ENCODE measurements around the gene EYA4. TPM values are rescaled to one million over a fixed set of nuclear protein-coding genes. Genes with fewer than 3 reads are reported as not detected.

The EYA4 gene
- total RNA-seq, 1 experiment from 2014 or later: 0.24 TPM

GRCh38 chr6:133248241-133249001, 7.3 kb downstream of the EYA4 start:
- DNase-seq (ENCODE audit: low spot score): no peak
- POLR2A ChIA-PET: no interaction called here
- no peak for ATAC-seq
- H3K27ac Mint-ChIP-seq: no peak overlapping the region
- no peak for TF ChIP-seq SMAD3 (CRISPR knock-in tag; IDR thresholded peaks at IDR 0.05; ENCODE audit: borderline replicate concordance)
- H3K4me3 Mint-ChIP-seq: no peak overlapping the region
- CTCF ChIA-PET: no interaction called here
- H3K27me3 Mint-ChIP-seq (ENCODE audit: low read depth): peaks cover 46% of the 10 kb centered on the region
- H3K36me3 Mint-ChIP-seq: no peaks in the 10 kb centered on the region
- H3K4me1 Mint-ChIP-seq: peaks cover 33% of the 10 kb centered on the region
- H3K9me3 Mint-ChIP-seq: no peaks in the 10 kb centered on the region

GRCh38 chr6:133251688-133252087, 10.5 kb downstream of the EYA4 start:
- TF ChIP-seq TEAD1 (CRISPR knock-in tag; IDR thresholded peaks at IDR 0.05): no peak
- no peak for TF ChIP-seq ZNF512 (CRISPR knock-in tag; IDR thresholded peaks at IDR 0.05; ENCODE audit: borderline replicate concordance)
- no peak for TF ChIP-seq E2F5 (CRISPR knock-in tag; IDR thresholded peaks at IDR 0.05)
- no peak for TF ChIP-seq ERG (CRISPR knock-in tag; IDR thresholded peaks at IDR 0.05)
- no peak for TF ChIP-seq PRRX2 (CRISPR knock-in tag; IDR thresholded peaks at IDR 0.05)
- TF ChIP-seq CREB1 (CRISPR knock-in tag; IDR thresholded peaks at IDR 0.05): no peak
- no peak for TF ChIP-seq ZBTB21 (CRISPR knock-in tag; IDR thresholded peaks at IDR 0.05; ENCODE audit: borderline replicate concordance)
- no peak for TF ChIP-seq ZNF281 (CRISPR knock-in tag; IDR thresholded peaks at IDR 0.05)
- TF ChIP-seq ATF1 (CRISPR knock-in tag; IDR thresholded peaks at IDR 0.05): no peak
- Mint-ChIP-seq H3K27me3 (ENCODE audit: low read depth) (peaks cover 13% of the 10 kb centered on the region), H3K27ac (no peak overlapping the region), H3K9me3 (no peaks in the 10 kb centered on the region), H3K4me1 (peaks cover 18% of the 10 kb centered on the region), H3K36me3 (no peaks in the 10 kb centered on the region), H3K4me3 (no peak overlapping the region)
- ChIA-PET POLR2A (interaction anchor here (0.9 kb wide), 1 partner anchor 253 kb away, joined by 3 read pairs; no protein-coding TSS in a partner anchor), CTCF (no interaction called here)
- ATAC-seq: no peak
- DNase-seq (ENCODE audit: low spot score): no peak

- Mint-ChIP-seq H3K27ac (no peak overlapping the region), H3K4me3 (no peak overlapping the region), H3K36me3 (no peaks in the 10 kb centered on the region), H3K27me3 (ENCODE audit: low read depth) (peaks cover 2% of the 10 kb centered on the region; the same call in 1 of the 2 replicates), H3K4me1 (no peaks in the 10 kb centered on the region), H3K9me3 (no peaks in the 10 kb centered on the region)
- no peak for DNase-seq (ENCODE audit: low spot score)
- CTCF ChIA-PET: no interaction called here
- ATAC-seq: no peak
- POLR2A ChIA-PET: no interaction called here
- no peak for TF ChIP-seq ZNF671 (CRISPR knock-in tag; IDR thresholded peaks at IDR 0.05)
- TF ChIP-seq NR2C2 (CRISPR knock-in tag; IDR thresholded peaks at IDR 0.05): no peak
- TF ChIP-seq ZBTB43 (CRISPR knock-in tag; IDR thresholded peaks at IDR 0.05): no peak
- TF ChIP-seq ATF1 (CRISPR knock-in tag; IDR thresholded peaks at IDR 0.05): no peak
- no peak for TF ChIP-seq ZNF416 (CRISPR knock-in tag; IDR thresholded peaks at IDR 0.05)
- TF ChIP-seq PREB (CRISPR knock-in tag; IDR thresholded peaks at IDR 0.05; ENCODE audit: borderline replicate concordance): no peak
- no peak for TF ChIP-seq SMAD4 (CRISPR knock-in tag; IDR thresholded peaks at IDR 0.05)
- no peak for TF ChIP-seq ERG (CRISPR knock-in tag; IDR thresholded peaks at IDR 0.05)
- TF ChIP-seq E2F4 (CRISPR knock-in tag; IDR thresholded peaks at IDR 0.05; ENCODE audit: borderline replicate concordance, low read depth): no peak
- no peak for TF ChIP-seq ZNF138 (CRISPR knock-in tag; conservative IDR thresholded peaks at IDR 0.05)
Measured at GRCh38 chr6:133254552-133255228, 13.5 kb downstream of the EYA4 start.
